ENCODE results near the gene GPR143. TPM values are rescaled to one million over a fixed set of nuclear protein-coding genes. Genes with fewer than 3 reads are reported as not detected.

Gene GPR143
- total RNA-seq, 4 donors from 2014 or later: 0.29 TPM; not detected in 3

DNA sequence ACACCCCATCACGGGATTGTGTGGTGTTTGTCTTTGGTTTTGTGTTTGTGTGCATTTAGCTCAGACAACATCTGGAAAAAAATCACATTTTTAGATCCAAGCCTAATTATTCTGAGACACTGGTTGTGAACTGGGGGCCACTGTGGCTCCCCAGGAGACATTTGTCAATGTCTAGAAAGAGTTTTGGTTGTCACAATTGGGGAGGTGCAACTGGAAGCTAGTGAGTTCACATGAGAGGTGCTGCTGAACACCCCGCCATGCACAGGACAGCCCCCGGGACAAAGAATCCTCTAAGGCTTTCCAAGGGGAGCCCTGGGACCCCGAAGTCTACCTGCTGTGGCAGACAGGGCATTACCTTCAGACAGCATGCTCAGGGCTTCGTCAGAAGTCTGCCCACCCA is 26.5 kb downstream of the GPR143 start:
- no peak for DNase-seq (ENCODE audit: extremely low spot score)
- Histone ChIP-seq H3K36me3 (no peaks in the 10 kb centered on the region), H3K27ac (replicated peaks in 1 of 4) (no peak overlapping the region), H3K4me3 (no peak overlapping the region), H3K9me3 (no peaks in the 10 kb centered on the region), H3K27me3 (no peaks in the 10 kb centered on the region), H3K4me1 (no peaks in the 10 kb centered on the region)
- intact Hi-C loops (cut with DNase I): no loop called here
- TF ChIP-seq EP300 (IDR thresholded peaks at IDR 0.05) (no peak), POLR2AphosphoS5 (IDR thresholded peaks at IDR 0.05) (no peak), POLR2A (IDR thresholded peaks at IDR 0.05; ENCODE audit: low read depth) (no peak)
- TF ChIP-seq, protein P1, sequence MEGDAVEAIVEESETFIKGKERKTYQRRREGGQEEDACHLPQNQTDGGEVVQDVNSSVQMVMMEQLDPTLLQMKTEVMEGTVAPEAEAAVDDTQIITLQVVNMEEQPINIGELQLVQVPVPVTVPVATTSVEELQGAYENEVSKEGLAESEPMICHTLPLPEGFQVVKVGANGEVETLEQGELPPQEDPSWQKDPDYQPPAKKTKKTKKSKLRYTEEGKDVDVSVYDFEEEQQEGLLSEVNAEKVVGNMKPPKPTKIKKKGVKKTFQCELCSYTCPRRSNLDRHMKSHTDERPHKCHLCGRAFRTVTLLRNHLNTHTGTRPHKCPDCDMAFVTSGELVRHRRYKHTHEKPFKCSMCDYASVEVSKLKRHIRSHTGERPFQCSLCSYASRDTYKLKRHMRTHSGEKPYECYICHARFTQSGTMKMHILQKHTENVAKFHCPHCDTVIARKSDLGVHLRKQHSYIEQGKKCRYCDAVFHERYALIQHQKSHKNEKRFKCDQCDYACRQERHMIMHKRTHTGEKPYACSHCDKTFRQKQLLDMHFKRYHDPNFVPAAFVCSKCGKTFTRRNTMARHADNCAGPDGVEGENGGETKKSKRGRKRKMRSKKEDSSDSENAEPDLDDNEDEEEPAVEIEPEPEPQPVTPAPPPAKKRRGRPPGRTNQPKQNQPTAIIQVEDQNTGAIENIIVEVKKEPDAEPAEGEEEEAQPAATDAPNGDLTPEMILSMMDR (IDR thresholded peaks at IDR 0.05): no peak
- 75% methylated on average over 4 of the region's 5 CpGs for WGBS

DNA sequence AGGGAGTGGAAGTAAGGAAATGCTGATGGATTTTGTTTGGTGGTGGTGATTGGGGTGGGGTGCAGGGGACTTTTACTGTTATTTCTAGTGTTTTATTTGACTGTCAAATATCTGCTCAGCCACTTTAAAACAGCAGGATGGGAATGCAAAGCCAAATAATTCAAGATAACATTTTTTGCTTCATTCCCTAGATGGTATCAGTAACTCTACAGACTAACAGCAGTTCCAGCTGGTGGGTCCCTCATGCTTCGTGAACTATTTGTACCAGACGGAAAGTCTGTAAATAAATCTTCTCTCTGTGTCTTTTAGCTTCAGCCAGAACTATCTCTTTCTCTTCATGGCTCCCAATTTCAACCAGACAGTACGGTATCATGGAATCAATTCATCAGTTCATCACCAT is 27.5 kb downstream of the GPR143 start:
- Histone ChIP-seq H3K4me3 (no peak overlapping the region), H3K36me3 (no peaks in the 10 kb centered on the region), H3K4me1 (no peaks in the 10 kb centered on the region), H3K9me3 (peaks cover 0 to 2% (median 0%) of the 10 kb centered on the region in 4 donors), H3K27ac (replicated peaks in 1 of 4) (no peak overlapping the region), H3K27me3 (no peaks in the 10 kb centered on the region)
- TF ChIP-seq POLR2AphosphoS5 (IDR thresholded peaks at IDR 0.05) (no peak), EP300 (IDR thresholded peaks at IDR 0.05) (no peak), POLR2A (IDR thresholded peaks at IDR 0.05; ENCODE audit: low read depth) (no peak)
- TF ChIP-seq, protein P1 (IDR thresholded peaks at IDR 0.05): no peak
- 78% methylated on average over 3 of the region's 3 CpGs for WGBS
- intact Hi-C loops (cut with DNase I): no loop called here
- DNase-seq (ENCODE audit: extremely low spot score): no peak

DNA sequence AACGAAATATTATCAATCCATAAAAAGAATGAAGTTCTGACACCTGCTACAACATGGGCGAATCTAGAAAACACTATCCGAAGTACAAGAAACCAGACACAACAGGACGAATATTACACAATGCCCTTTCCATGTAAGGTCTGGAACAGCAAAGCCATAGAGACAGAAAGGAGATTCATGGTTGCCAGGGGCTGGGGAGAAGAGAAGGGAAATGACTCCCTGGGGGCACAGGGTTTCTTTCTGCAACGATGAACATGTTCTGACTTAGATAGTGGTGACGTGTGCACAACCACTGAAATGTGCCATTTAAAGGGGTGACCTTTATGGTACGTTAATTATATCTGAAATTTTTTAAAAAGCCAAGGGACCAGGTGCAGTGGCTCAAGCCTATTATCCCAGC is 28.3 kb downstream of the GPR143 start:
- Histone ChIP-seq H3K4me1 (no peaks in the 10 kb centered on the region), H3K4me3 (no peak overlapping the region), H3K27ac (replicated peaks in 1 of 4) (no peak overlapping the region), H3K36me3 (no peaks in the 10 kb centered on the region), H3K9me3 (peaks cover 0 to 6% (median 0%) of the 10 kb centered on the region in 4 donors), H3K27me3 (no peaks in the 10 kb centered on the region)
- no peak for DNase-seq (ENCODE audit: extremely low spot score)
- TF ChIP-seq POLR2AphosphoS5 (IDR thresholded peaks at IDR 0.05) (no peak), EP300 (IDR thresholded peaks at IDR 0.05) (no peak), POLR2A (IDR thresholded peaks at IDR 0.05; ENCODE audit: low read depth) (no peak)
- TF ChIP-seq, protein P1 (IDR thresholded peaks at IDR 0.05): no peak
- WGBS: 71% methylated on average over 7 of the region's 7 CpGs
- intact Hi-C loops (cut with DNase I): no loop called here

- Histone ChIP-seq H3K9me3 (peaks cover 0 to 18% (median 0%) of the 10 kb centered on the region in 4 donors), H3K27ac (replicated peaks in 1 of 4) (no peak overlapping the region), H3K36me3 (no peaks in the 10 kb centered on the region), H3K4me3 (no peak overlapping the region), H3K27me3 (no peaks in the 10 kb centered on the region), H3K4me1 (no peaks in the 10 kb centered on the region)
- no peak for DNase-seq (ENCODE audit: extremely low spot score)
- 80% methylated on average over 1 of the region's 1 CpG for WGBS
- intact Hi-C loops (cut with DNase I): no loop called here
- TF ChIP-seq, protein P1 (IDR thresholded peaks at IDR 0.05): no peak
- no peak for TF ChIP-seq EP300 (IDR thresholded peaks at IDR 0.05)
- no peak for TF ChIP-seq POLR2A (IDR thresholded peaks at IDR 0.05; ENCODE audit: low read depth)
- no peak for TF ChIP-seq POLR2AphosphoS5 (IDR thresholded peaks at IDR 0.05)
These were observed 34.9 kb downstream of the GPR143 start for GRCh38 chrX:9730752-9731151.

- intact Hi-C loops (cut with DNase I): no loop called here
- TF ChIP-seq POLR2A (IDR thresholded peaks at IDR 0.05; ENCODE audit: low read depth) (no peak), POLR2AphosphoS5 (IDR thresholded peaks at IDR 0.05) (no peak), EP300 (IDR thresholded peaks at IDR 0.05) (no peak)
- TF ChIP-seq, protein P1 (IDR thresholded peaks at IDR 0.05): no peak
- peaks cover 0 to 18% (median 0%) of the 10 kb centered on the region in 4 donors for H3K9me3 ChIP-seq
- no peaks in the 10 kb centered on the region for H3K36me3 ChIP-seq
- H3K4me3 ChIP-seq: no peak overlapping the region
- 97% methylated on average over 3 of the region's 3 CpGs for WGBS
- no peak for DNase-seq (ENCODE audit: extremely low spot score)
- no peak overlapping the region for H3K27ac ChIP-seq (replicated peaks in 1 of 4)
- no peaks in the 10 kb centered on the region for H3K4me1 ChIP-seq
- H3K27me3 ChIP-seq: no peaks in the 10 kb centered on the region
These were observed 35.6 kb downstream of the GPR143 start for GRCh38 chrX:9730078-9730477.
